Osteoblast (primary cell): ENCODE measurements around the gene BET1L. TPM values are rescaled to one million over a fixed set of nuclear protein-coding genes. Genes with fewer than 3 reads are reported as not detected.
A peak's percentile ranks its signal among the peaks of the same experiment; 100 is the strongest.
"Not testable (repeated sequence)": the region's sequence is repeated elsewhere in the genome, so short reads cannot be mapped to it uniquely, and the experiment has no call there.

Source experiments
- DNase-seq: peaks from one replicate; pipeline ENCODE4 v3.0.0; 2011; ENCODE audit warnings: low spot score, mixed read lengths; ENCODE audit not compliant: insufficient read length; ENCODE audit errors: missing footprints
- H2AFZ ChIP-seq: 2 replicates; pipeline ENCODE4 v1.6.0; 2011; ENCODE audit warnings: mild to moderate bottlenecking, low read length
- H3K27ac ChIP-seq: 2 replicates; pipeline ENCODE4 v1.5.1; 2011; ENCODE audit warnings: mild to moderate bottlenecking, low read depth, low read length, moderate library complexity
- H3K27me3 ChIP-seq: 2 replicates; pipeline ENCODE4 v1.6.0; 2012; ENCODE audit warnings: mild to moderate bottlenecking, control low read depth, inconsistent platforms, low read length, moderate library complexity; ENCODE audit not compliant: insufficient read depth
- H3K36me3 ChIP-seq: 2 replicates; pipeline ENCODE4 v1.5.1; 2011; ENCODE audit warnings: mild to moderate bottlenecking, low read length, control low read depth, moderate library complexity; ENCODE audit not compliant: insufficient read depth
- H3K4me1 ChIP-seq: 2 replicates; pipeline ENCODE4 v1.5.1; 2011; ENCODE audit warnings: mild to moderate bottlenecking, low read length, control low read depth, moderate library complexity; ENCODE audit not compliant: insufficient read depth
- H3K4me2 ChIP-seq: 2 replicates; pipeline ENCODE4 v1.6.0; 2011; ENCODE audit warnings: mild to moderate bottlenecking, low read length; ENCODE audit not compliant: insufficient read depth
- H3K4me3 ChIP-seq: fragments of 200-600 bp; sonication (generic); 3 replicates; pipeline ENCODE4 v1.5.1; 2012; ENCODE audit warnings: mild to moderate bottlenecking, low read length, inconsistent platforms; ENCODE audit not compliant: insufficient read depth
- H3K79me2 ChIP-seq: 2 replicates; pipeline ENCODE4 v1.6.0; 2012; ENCODE audit warnings: mild to moderate bottlenecking, low read length, control low read depth, inconsistent platforms; ENCODE audit not compliant: insufficient read depth
- H3K9me3 ChIP-seq: 2 replicates; pipeline ENCODE4 v1.5.1; 2011; ENCODE audit warnings: low read depth, low read length, control low read depth
- H4K20me1 ChIP-seq: 2 replicates; pipeline ENCODE4 v1.6.0; 2012; ENCODE audit warnings: mild to moderate bottlenecking, low read length, control low read depth; ENCODE audit not compliant: insufficient read depth
- total RNA-seq: library from RNA; depleted of rRNA; stranded (reverse); fragments of >200 nt; gene quantifications from 2 replicates; pipeline ENCODE4 v1.2.3, GENCODE V29; 2012
- TF ChIP-seq, protein P1 (sequence below): IDR thresholded peaks from 2 replicates; pipeline ENCODE4 v1.5.1; 2011; ENCODE audit warnings: mild to moderate bottlenecking, low read depth, low read length, moderate library complexity; ENCODE audit errors: extremely low read depth

Gene BET1L
- total RNA-seq, 1 donor: 24.6 TPM

DNA sequence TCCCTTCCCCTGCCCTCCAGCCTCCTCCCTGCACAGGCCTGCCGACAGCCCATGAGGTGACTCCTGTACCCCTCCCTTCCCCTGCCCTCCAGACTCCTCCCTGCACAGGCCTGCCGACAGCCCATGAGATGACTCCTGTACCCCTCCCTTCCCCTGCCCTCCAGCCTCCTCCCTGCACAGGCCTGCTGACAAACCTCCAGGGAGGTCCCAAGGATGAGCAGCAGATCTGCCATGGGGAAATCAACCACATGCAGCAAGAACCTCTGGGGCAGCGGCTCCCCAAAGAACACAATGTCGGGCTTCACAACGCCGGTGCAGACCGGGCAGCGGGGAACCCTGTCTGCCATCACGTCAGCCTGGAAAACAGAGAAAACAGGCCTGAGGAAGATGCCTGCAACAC is 16.7 kb upstream of the BET1L start:
- no peak for DNase-seq
- Histone ChIP-seq H4K20me1 (peaks cover 3% of the 10 kb centered on the region), H3K9me3 (no peaks in the 10 kb centered on the region), H3K4me2 (no peak overlapping the region), H3K36me3 (no peaks in the 10 kb centered on the region), H3K27ac (no peak overlapping the region), H3K27me3 (no peaks in the 10 kb centered on the region), H3K4me3 (no peak overlapping the region), H3K4me1 (peaks cover 8% of the 10 kb centered on the region), H2AFZ (no peak overlapping the region), H3K79me2 (peaks cover 3% of the 10 kb centered on the region)
- TF ChIP-seq, protein P1, sequence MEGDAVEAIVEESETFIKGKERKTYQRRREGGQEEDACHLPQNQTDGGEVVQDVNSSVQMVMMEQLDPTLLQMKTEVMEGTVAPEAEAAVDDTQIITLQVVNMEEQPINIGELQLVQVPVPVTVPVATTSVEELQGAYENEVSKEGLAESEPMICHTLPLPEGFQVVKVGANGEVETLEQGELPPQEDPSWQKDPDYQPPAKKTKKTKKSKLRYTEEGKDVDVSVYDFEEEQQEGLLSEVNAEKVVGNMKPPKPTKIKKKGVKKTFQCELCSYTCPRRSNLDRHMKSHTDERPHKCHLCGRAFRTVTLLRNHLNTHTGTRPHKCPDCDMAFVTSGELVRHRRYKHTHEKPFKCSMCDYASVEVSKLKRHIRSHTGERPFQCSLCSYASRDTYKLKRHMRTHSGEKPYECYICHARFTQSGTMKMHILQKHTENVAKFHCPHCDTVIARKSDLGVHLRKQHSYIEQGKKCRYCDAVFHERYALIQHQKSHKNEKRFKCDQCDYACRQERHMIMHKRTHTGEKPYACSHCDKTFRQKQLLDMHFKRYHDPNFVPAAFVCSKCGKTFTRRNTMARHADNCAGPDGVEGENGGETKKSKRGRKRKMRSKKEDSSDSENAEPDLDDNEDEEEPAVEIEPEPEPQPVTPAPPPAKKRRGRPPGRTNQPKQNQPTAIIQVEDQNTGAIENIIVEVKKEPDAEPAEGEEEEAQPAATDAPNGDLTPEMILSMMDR: no peak

DNA sequence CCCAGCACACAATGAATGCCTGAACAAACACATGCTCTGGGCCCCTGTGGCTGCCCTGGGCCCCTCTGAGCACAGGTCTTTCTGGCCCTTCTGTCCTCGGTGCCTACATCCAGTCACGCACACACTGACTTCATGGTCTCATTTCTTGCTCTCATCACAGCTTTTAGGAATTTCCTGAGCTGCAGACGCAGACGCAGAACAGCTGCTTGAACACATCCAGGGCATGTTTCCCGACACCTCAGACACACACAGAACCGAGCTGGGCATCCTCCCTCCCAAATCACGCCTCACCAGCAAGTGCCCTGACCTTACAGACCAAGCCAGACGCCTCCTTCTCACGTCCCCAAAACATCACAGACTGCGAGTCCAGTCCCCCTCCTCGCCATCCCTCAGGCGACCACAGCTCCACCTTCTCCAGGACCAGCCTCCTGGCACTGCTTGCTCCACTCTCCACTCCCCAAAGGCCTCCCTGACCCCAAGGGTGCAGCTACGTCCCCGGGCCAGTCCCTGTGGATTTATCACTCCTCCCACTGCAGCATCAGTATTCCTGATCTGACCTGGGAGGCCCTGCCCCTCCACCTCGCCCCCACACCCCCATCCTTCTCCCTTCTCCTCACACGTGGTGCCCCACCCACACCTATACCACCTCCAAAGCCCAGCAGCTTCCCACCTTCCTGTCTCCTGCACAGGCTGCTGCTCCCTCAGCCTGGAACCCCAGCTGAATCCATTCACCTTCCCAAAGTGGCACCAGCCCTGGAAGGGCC is 16.0 kb upstream of the BET1L start:
- Histone ChIP-seq H3K36me3 (no peaks in the 10 kb centered on the region), H3K4me3 (no peak overlapping the region), H4K20me1 (peaks cover 3% of the 10 kb centered on the region), H3K9me3 (no peaks in the 10 kb centered on the region), H3K27me3 (no peaks in the 10 kb centered on the region), H3K79me2 (peaks cover 3% of the 10 kb centered on the region), H3K4me1 (peaks cover 8% of the 10 kb centered on the region), H3K4me2 (no peak overlapping the region), H2AFZ (no peak overlapping the region), H3K27ac (no peak overlapping the region)
- no peak for DNase-seq
- TF ChIP-seq, protein P1: no peak

DNA sequence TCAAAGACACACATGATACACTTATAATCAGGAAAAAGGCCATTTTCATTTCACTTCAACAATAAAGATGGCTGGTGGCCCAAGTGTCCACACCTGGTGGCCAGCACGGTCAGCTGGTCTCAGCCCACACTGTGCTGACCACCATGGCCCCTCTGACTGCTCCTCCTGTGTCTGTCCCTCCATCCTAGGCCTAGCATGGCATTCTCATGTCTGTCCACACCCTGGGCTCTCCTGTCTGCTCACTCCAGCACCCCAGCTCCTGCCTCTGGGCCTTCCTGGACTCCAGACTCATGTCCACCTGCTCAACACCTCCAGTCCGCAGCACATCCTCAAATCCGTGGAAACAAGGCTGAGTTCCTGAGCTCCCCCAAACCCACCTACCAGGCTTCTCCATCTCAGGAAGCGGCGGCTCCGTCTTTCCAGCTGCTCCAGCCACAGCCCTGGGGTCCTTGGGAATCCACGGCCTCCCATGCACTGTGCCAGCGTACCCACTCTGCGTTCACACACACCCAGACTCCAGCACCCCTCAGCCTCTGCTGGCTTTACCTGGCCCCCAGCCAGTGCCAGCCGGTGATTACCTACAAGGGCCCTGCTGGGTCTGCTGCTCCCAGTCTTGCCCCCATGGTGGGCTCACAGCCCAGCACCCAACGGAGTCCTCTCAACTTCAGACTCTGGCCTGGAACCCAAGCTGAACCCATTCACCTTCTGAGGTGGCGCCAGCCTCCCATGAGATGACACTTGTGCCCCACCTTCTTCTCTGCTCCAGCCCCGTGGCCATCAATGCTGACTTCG is 15.0 kb upstream of the BET1L start:
- peak; percentile 54 for DNase-seq
- H2AFZ ChIP-seq: no peak overlapping the region
- no peaks in the 10 kb centered on the region for H3K27me3 ChIP-seq
- H3K4me2 ChIP-seq: no peak overlapping the region
- H4K20me1 ChIP-seq: peaks cover 3% of the 10 kb centered on the region
- no peaks in the 10 kb centered on the region for H3K36me3 ChIP-seq
- TF ChIP-seq, protein P1: no peak
- no peak overlapping the region for H3K4me3 ChIP-seq
- no peak overlapping the region for H3K27ac ChIP-seq
- no peaks in the 10 kb centered on the region for H3K79me2 ChIP-seq
- no peaks in the 10 kb centered on the region for H3K9me3 ChIP-seq
- H3K4me1 ChIP-seq: peaks cover 8% of the 10 kb centered on the region

DNA sequence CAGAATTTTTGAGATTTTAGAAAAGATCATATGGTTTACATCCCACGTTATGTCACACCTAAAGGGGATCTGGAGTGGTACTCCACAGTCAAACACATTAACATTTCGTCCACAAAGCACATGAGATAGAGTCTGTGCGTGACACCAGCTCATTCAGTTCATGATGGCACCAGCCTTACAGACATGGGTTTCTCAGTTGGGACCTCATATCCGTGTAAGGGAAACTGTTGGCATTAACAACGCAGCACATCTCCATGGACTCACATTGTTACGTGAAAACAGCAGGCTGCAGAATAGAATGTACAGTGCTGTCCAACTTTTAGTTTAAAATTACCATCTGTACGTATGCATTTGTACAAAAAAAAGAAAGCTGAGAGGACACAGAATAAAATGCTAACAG is 14.3 kb upstream of the BET1L start:
- Histone ChIP-seq H4K20me1 (peaks cover 3% of the 10 kb centered on the region), H3K9me3 (no peaks in the 10 kb centered on the region), H3K4me3 (no peak overlapping the region), H3K4me2 (no peak overlapping the region), H3K36me3 (no peaks in the 10 kb centered on the region), H3K79me2 (no peaks in the 10 kb centered on the region), H2AFZ (no peak overlapping the region), H3K27me3 (no peaks in the 10 kb centered on the region), H3K4me1 (peaks cover 8% of the 10 kb centered on the region), H3K27ac (no peak overlapping the region)
- TF ChIP-seq, protein P1: no peak
- no peak for DNase-seq

DNA sequence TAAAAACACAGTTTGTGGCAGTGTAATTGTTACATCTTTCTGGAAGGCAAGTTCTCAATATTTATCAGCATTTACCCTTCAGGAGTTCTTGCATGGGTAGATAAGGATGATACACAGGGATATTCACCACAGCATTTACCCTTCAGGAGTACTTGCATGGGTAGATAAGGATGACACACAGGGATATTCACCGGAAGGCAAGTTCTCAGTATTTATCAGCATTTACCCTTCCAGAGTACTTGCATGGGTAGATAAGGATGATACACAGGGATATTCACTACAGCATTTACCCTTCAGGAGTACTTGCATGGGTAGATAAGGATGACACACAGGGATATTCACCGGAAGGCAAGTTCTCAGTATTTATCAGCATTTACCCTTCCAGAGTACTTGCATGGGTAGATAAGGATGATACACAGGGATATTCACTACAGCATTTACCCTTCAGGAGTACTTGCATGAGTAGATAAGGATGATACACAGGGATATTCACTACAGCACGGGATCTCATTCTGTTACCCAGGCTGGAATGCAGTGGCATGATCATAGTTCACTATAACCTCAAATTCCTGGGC is 13.5 kb upstream of the BET1L start:
- not testable (repeated sequence) for H3K79me2 ChIP-seq, H3K9me3 ChIP-seq, H3K4me2 ChIP-seq, H3K4me3 ChIP-seq, H3K36me3 ChIP-seq, DNase-seq, H4K20me1 ChIP-seq, H3K4me1 ChIP-seq, H3K27ac ChIP-seq, H2AFZ ChIP-seq, H3K27me3 ChIP-seq
